Peyer's patch (tissue), 4 donors: ENCODE results near the gene PAK6.

Experiments used
- CTCF ChIP-seq, 6 experiments: fragments of 450-650 bp in 4 of 6; fragments of 200-600 bp in 2 of 6; sonication (generic) in 1 of 6; IDR thresholded peaks; one replicate each; pipeline ENCODE4 v1.5.1; 2017 to 2019; ENCODE audit warnings: antibody characterized with exemption in 6 of 6, mild to moderate bottlenecking in 3 of 6, moderate library complexity in 1 of 6
- POLR2A ChIP-seq, 2 donors: fragments of 450-650 bp; IDR thresholded peaks; one replicate each; pipeline ENCODE4 v1.5.1; 2017; ENCODE audit warnings: antibody characterized with exemption in 2 of 2, mild to moderate bottlenecking in 2 of 2, moderate library complexity in 2 of 2

GRCh38 chr15:40255033-40255432 is 16.2 kb downstream of the PAK6 start:
- no peak for TF ChIP-seq CTCF (IDR thresholded peaks at IDR 0.05)
- no peak for TF ChIP-seq POLR2A (IDR thresholded peaks at IDR 0.05)
